Putamen (tissue), 1 donor: ENCODE data around the gene TMEM132C.

Source experiments
- DNase-seq: peaks from one replicate; pipeline ENCODE4 v3.0.0-alpha.2; 2016; ENCODE audit warnings: low spot score

TMEM132C gene

DNA sequence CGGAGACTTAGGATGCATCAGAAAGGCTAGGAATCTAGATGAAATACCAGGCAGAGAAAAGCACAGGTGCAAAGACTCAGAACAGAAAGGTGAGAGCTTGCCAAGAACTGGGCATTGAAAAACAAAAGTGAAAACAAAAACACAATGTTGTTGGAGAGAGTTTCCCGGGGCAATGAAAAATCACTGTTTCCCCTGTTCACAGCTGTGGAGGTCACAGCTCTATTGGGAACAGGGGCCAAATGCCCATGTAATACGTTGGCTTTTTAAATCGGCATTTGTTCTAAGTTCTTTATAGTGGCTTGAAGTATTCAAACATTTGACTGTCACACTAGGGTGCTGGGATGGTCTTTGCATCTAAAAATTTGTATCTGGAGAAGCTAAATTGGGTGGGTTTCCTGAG lies 448.5 kb downstream of the TMEM132C start:
- DNase-seq = no peak

- no peak for DNase-seq
Observed at GRCh38 chr12:128724468-128725046, 457.6 kb downstream of the TMEM132C start.

- DNase-seq = no peak
Observed at GRCh38 chr12:128726886-128727285, 459.9 kb downstream of the TMEM132C start.

DNA sequence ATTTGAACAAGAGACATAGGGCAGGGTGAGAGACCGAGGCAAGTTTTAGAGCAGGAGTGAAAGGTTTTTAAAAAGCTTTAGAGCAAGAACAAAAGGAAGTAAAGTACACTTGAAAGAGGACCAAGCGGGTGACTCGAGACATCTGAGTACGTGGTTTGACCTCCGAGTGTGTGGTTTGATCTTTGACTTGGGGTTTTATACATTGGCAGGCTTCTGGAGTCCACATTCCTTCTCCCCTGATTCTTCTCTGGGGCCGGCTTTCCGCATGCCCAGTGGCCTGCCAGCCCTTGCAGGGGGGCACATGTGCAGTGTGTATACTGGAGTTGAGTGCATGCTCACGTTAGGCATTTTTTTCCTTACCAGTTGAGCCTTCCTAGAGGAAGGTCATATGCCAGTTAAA lies 460.5 kb downstream of the TMEM132C start:
- no peak for DNase-seq

GRCh38 chr12:128727999-128728398 lies 461.0 kb downstream of the TMEM132C start:
- DNase-seq = no peak

GRCh38 chr12:128729628-128730121 lies 462.7 kb downstream of the TMEM132C start:
- no peak for DNase-seq

GRCh38 chr12:128734371-128734770 lies 467.4 kb downstream of the TMEM132C start:
- DNase-seq = no peak

DNA sequence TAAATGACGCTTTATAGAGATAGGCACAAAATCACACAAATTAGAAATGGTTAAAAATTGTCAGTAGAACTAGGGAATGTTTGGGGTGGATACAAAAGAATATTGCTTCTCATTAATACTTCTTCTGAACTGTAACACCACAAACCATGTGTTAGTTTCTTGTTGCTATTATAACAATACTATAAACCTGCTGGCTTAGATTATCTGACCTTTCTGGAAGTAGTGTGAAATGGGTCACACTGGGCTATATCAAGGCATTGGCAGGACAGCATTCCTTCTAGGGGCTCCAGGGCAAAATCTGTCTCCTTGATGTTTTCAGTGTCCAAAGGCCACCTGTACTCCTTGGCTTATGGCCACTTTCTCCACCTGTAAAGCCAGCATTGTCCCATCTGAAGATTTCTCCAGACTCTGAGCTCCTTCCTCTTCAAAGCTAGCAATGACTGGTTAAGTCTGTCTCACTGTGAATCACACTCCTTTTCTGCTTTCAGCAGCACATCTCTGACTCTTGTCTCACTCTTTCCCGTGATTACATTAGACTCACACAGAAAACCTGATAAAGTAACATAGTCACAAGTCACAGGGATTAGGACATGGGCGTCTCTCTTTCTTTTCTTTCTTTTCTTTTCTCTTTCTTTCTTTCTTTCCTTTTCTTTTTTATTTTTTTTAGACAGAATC lies 470.5 kb downstream of the TMEM132C start:
- no peak for DNase-seq

DNA sequence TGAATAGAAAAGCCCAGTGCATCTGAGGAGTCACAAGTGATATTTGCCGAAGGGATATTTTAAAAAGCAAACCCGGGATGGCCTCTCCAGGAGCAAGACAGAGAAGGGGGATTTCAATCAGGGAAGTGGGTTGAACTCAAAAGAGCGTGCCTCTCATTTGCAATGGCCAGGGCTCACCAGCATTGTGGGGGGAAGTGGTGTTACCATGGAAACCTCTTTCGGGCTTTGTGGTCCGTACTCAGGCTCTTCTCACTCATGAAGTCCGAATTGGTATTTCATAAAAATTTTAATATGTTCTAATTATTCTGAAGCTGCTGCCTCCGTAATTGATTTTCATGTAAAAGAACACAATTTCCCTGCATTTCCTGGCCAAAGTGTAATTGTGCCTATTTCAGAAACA lies 476.9 kb downstream of the TMEM132C start:
- no peak for DNase-seq

DNA sequence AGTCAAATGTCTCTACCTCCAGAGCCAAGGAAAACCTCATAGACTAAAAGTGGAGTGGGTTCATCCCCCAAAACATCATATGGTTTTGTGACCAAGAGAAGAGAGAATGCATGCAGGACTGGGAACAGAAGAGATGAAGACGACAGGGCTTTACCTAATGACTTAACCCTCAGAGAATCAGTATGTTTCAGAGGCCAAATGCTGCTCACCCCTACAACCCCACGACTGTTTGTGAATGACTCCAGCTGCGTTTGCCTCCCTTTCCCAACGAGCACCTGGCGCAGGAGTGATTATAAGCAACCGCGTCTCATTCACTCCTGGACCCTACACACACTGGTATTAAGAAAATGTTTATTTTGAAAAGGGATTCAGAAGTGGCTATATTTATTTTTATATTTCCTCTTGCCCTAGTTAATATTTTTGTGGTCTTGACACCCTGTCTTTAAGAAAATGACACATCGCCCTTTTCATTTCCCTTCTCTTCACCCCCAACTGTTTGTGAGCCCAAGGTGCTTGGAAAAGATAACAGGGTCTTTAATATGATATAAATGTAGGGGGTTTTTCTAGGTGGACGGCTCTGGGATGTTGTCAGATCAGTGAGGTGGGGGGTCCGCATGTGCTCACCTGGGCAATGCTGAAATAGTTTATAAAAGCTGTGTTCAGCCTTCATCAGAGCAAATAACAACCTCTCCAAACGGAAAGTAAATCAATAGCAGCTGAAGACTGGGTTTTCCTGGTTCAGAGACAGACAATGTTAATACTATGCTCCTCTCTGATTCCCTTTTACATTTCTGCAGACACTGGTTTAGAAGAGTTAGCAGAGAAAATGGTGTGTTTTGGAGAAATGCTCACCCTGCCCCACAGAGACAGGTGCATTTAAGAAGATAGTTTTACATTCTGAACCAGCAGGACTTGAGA lies 479.1 kb downstream of the TMEM132C start:
- no peak for DNase-seq

- DNase-seq = no peak
Observed at GRCh38 chr12:128747441-128747840, 480.5 kb downstream of the TMEM132C start.

DNA sequence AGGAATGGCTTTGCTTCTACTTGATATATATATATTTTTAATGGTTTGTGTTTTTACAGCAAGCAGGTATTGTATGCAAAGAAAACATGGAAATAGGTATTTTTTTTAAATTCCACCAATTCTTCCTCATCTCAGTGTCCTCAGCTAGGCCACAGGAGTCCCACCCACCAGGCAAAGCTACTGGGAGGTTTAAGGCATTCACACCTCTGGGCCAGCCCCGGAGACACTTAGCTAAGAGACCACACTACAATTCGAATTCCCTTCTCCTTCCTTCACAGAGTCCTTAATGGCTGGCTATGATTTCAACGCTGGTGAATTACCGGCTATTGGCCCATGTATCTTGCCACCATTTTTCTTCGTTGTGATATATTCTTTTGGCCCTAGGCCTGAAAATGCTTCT lies 485.4 kb downstream of the TMEM132C start:
- DNase-seq = no peak

DNA sequence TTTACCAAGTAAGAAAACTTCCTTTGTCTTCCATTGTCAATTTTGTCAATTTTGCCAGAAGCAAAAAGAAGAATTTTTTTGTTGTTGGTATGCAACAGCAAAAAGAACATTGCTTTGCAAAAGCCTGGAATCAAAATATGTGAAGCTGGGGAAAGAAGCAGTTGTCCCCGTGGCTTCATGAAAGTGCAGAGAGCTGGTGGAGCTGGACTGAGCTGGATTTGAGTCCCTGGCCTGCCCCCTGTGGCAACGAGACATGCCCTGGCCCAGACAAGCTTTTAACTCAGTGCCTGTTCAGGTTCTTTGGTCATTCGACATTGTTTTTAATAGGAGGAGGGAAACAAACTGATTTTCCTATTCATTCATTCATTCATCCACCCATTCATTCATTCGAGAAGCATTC lies 486.5 kb downstream of the TMEM132C start:
- no peak for DNase-seq

- no peak for DNase-seq
Observed at GRCh38 chr12:128754275-128754674, 487.3 kb downstream of the TMEM132C start.

- DNase-seq = no peak
Observed at GRCh38 chr12:128755566-128755965, 488.6 kb downstream of the TMEM132C start.
